GM19468 (cell line): ENCODE measurements around the gene TACR1.
"Not testable (repeated sequence)": the region's sequence is repeated elsewhere in the genome, so short reads cannot be mapped to it uniquely, and the experiment has no call there.

ENCODE experiments used
- ATAC-seq: cut with Tn5 transposase; IDR thresholded peaks from one replicate; pipeline ENCODE4 v1.9.1; 2021; ENCODE audit warnings: mild to moderate bottlenecking, moderate library complexity, moderate number of reproducible peaks; ENCODE audit not compliant: unreplicated experiment; ENCODE audit errors: extremely low read depth

TACR1 gene

DNA sequence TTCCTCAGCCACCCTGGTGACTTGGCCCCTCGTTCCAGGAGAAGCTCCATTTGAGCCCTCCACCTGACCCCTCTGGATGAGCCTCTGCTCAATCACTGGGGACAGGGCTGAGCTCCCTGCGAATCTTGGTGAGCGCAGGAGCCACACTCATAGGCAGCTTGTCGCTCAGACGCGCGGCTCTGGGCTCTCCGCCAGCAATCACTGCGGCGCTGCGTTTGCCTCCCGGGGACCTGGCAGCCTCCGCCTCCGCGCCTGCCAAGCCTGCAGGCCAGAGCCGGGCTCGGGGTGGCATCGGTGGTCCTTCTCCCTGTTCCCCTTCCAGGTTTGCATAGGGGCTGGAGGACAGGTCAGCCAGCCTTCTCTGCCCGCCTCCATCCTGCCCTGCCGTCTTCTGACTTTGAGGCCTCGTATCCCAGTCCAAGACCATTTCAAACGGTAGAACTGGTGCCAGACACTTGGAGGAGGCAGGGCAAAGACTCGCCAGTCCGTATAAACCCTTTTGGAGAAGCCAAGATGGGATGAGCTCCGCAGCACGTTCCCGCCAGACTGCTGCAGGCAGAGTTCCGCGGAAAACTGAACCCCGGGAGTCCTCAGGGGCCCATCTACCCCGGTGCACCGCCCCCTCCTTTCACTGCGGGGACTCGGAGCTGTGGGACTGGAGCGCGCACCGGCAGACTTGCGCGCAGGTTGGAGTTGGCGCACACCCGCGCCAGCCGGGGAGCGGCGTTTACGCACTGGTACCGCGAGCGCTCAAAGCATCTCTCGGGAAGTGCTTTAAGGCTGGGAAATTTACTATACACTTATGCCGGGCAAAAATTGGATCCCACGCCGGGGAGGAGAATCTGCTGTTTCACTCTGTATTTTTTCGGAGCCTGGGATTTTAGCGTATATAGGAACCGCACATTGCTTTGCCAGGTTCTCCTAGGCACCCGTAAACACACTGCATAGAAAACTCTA, 1.1 kb upstream of the TACR1 start:
- no peak for ATAC-seq

DNA sequence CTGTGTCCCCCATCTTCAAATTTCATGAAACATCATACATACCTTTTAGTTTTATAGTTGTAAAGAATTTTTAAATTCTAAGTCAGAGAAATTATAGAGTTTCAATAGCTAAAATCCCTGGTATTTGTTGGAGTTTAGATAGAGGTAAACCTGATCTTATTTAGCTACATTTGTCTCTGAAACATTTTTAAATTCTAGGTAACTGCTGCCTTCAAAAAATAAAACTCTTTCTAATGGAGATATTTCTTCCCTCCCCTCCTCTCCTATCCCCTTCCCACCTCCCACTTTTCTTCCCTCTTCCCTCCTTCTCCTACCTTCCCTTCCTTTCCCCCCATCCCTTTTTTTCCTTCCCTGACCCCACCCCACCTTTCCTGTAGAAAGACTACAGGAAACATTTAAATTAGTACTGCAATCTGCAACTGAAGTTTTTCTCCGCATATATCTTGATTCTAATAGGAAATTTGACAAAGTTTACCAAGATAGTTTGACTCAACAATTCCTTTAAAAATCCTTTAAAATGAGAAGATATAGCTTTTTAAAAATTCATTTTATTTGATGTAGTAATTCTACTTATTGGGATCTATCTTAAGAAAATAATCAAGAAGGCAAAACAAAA, 4.1 kb downstream of the TACR1 start:
- no peak for ATAC-seq

DNA sequence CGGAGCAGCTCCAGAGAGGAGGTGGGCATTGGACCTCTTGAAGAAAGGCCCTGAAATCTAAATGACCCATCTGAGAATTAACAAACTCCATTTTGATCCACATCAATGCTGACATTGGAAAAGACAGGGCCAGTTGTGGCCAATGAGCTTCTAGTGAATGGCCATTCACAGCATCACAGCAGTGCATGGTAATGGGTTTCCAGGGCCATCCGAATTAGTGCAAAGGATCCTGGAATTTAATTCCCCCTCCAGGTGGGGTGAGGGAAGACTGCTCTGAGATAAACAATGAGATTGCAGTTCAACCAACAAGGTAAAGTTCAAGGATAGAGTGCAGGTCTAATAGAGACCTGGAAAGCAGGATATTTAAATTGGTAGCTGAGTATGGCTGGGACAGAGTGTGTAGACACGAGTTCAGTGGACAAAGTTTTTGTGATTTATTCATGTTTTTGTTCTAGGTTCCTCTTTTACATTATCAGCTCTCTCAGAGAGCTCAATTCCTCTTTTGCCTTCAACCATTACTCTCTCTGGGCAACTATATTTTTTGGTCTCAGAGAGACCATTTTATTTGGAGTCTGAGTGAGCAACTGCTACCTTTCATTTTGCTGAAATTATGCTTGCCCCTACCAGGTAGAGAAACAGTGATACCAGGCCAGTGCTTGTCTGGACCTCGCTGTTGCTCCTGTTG, 5.0 kb downstream of the TACR1 start:
- ATAC-seq, result no peak

DNA sequence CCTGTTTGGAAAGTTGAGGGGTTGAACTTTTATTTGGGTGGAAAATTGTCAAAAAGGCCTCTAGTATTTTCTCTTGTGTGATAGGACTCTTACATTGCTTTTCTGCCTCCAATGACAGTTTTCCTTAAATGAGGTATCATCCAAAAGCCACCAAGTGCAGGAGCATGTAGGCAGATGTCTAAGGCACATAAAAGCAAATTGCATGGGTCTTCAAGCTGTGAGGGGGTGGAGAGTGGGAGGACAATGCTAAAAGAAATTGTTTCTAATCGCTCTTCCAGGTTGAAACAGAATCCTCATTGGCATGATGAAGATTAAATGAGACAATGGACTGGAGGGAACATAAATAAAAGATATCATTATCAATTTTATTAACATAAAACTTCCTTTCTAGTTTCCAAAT, 6.8 kb downstream of the TACR1 start:
- ATAC-seq, result no peak

DNA sequence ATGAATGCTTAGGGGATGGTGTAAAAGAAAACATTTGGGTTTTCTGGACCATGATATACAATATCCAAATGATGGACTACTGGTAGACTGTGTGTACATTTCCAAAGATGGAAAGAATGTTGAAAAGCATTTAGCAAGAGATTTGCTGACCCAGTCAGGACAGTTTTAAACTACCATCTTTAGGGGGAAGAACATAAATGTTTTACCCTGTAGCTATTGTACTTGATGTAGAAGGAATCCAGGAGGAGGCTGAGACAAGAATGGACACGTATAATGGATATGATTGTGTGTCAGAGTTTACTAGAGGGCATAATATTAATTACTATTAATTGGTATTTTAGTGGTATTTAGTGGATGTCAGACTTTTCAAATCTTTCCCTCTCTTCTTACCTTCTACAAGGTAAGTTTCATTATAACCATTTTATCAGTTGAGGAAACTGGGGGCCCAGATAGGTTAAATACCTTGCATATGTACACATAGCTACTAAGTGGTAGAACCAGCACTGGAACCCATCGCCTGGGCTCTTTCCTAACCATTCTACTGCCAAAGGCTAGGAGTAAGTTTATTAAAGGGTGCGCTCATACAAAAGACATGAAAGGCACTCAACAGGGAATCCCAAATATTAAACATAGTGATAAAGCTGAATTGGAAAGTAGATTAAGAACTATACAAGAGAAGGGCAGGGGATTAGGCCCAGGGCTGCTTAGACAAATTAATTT, 8.9 kb downstream of the TACR1 start:
- no peak for ATAC-seq

DNA sequence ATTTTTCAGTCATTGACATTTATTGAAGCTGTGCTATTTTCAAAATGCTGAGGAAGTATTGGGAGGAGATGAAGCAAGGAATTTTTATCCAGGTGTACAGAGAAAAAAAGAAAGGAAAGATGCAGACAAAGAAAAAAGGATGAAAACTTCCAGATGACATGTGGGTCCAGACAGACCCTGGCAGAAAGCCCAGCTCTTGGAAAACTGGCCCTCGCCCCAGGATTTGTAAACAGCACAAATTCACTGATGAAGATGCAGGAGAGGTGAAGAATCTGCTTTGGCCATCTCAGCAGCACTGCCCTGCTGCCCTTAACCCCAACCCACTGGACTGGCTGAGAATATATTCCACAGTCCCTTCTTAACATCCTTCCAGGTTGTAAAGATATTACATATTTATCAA, 12.5 kb downstream of the TACR1 start:
- ATAC-seq, result no peak

DNA sequence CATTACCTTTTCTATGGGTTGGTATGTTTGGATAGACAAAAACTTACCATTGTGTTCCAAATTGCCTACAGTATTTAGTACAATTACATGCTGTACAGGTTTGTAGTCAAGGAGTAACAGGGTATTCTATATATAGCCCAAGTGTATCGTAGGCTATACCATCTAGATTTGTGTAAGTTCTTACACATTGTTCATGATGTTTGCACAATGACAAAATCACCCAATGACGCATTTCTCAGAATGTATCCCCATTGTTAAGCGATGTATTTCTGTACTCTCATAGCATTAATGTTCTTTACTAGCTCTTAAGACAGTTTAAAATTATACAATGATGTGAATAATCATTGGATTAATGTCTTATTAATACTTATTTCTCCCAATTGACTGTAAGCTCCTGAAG, 16.7 kb downstream of the TACR1 start:
- ATAC-seq, result no peak

DNA sequence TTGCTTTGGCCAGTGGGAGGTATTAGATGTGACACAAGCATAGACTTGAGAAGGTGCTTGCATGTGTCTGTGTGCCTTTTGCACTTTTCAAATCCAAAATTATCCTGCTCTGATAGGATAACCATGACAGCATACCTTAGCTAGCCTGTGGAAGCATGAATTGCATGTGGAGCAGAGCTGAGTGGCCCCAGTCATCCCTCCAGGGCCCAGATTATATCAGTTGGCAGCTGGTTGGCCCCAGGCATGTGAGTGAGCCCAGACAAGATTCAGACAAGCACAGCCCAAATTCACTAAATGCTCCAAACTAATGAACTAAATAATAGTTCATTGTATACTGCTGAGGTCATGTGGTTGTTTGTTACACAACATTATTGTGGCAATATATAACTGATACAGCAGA, 18.8 kb downstream of the TACR1 start:
- no peak for ATAC-seq

DNA sequence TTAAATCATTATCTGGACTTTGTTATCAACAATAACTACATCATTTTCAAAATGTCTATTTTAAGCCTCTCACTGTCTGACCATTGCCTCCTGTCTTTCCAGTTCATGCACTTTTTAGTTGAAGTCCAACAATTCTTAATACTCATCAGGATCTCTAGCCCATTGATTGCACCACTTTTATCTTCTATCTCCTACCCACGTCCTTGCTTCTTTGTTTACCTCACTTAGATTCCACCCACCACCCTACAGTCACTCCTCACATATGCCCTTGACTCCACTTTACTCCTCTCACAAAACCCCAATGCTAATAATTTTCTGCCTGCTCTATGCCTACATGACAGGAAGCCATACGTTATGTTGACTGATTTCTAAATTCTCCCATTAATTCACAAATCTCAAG, 21.9 kb downstream of the TACR1 start:
- no peak for ATAC-seq

DNA sequence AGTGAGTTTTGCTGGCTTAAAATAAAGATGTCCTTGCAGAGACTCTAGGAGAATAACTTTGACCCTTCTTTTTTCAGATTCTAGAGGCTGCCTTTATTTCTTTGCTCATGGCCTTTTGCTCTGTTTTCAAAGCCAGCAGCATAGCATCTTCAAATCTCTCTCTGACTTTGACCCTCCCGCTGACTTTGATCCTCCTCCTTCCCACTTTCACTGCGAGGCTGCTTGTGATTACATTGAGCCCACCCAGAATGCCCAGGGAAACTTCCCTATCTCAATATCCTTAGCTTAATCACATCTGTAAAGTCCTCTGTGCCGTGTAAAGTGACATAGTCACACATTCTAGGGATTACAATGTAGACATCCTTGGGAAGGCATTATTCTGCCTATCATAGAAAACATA, 23.9 kb downstream of the TACR1 start:
- ATAC-seq, result no peak

DNA sequence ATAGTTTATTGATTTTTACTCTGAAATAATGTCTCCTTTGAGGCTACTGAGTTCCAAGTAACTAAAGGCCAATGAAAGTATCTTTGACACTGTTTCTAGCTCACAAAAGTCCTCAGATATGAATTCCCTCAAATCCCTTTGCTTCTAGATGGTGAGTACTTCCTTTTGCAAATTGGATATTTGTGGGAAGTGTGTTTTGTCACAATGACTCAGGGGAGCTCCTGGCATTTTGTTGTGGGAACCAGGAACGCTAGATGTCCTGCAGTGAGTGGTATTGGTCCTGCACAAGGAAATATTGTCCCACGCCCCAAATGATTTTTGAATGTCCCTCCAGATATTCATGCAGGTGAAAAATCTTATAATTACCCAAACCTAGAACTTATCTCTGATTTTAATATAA, 24.3 kb downstream of the TACR1 start:
- no peak for ATAC-seq

DNA sequence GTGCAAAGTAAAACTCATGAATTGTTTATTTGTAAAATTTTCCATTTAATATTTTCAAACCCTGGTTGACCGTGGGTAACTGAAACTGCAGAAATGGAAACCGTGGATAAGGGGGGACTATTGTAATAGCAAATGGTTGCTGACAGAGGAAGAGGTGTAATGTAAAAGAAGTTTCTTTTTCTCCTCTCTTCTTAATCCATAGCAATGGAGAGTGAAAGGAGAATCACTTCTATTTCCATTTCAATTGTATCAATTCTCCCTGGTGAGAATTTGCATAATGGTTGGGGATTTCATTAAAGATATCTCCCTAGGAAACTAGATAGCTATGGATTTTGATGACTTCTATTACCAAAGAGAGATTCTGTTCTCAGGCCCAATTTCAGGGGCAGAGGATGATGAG, 24.8 kb downstream of the TACR1 start:
- no peak for ATAC-seq

DNA sequence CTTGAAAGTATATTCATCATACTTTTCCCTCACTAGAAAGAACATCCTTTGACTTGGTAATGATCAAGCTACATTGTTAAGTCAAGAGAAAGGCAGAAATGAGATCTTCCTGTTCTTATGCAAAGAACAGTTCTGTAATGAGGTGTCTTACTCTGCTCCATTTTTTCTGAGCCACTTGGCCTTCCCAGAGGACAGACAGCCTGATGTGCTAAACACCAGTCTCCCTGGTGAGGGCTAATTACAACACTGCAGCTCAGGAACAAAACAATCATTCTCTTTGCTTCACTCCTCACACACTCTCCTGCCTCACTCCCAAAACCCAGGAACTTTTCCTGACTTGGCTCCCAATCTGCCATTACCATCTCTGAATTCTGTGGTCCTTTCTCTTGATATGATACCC, 25.6 kb downstream of the TACR1 start:
- no peak for ATAC-seq

DNA sequence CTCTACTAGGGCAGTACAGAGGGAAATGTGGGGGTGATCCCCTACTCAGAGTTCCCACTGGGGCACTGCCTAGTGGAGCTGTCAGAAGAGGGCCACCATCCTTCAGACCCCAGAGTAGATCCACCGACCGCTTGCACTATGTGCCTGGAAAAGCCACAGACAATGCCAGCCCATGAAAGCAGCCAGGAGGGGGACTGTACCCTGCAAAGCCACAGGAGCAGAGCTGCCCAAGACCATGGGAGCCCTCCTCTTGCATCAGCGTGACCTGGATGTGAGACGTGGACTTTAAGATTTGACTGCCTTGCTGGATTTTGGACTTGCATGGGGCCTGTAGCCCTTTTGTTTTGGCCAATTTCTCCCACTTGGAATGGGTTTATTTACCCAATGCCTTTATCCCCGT, 27.9 kb downstream of the TACR1 start:
- not testable (repeated sequence) for ATAC-seq

DNA sequence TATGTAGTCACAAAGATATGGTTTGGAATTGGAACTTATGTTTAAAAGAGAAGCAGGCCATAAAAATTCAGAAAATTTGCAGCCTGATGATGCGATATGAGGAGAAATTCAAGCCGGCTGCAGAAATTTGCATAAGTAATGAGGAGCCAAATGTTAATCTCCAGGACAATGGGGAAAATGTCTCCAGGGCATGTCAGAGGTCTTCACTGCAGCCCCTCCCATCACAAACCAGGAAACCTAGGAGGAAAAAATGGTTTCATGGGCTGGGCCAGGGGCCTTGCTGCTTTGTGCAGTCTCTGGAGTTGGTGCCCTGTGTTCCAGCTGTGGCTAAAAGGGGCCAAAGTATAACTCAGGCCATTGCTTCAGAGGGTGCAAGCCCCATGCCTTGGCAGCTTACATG, 28.4 kb downstream of the TACR1 start:
- no peak for ATAC-seq

DNA sequence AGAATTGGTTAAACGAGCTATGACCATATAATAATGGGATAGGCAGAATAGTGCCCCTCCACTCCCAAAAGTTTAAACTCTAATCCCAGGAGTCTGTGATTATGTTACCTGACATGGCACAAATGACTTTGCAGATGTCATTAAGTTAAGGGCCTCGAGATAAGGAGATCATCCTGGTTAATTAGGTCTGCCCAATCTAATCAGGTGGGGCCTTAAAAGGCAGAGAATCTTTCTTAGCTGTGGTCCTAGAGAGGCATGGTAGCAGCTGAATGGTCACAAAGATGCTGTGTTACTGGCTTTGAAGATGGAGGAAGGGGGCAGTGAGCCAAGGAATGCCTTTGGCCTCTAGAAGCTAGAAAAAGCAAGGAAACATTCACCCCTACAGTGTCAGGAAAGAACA, 31.1 kb downstream of the TACR1 start:
- ATAC-seq, result no peak

DNA sequence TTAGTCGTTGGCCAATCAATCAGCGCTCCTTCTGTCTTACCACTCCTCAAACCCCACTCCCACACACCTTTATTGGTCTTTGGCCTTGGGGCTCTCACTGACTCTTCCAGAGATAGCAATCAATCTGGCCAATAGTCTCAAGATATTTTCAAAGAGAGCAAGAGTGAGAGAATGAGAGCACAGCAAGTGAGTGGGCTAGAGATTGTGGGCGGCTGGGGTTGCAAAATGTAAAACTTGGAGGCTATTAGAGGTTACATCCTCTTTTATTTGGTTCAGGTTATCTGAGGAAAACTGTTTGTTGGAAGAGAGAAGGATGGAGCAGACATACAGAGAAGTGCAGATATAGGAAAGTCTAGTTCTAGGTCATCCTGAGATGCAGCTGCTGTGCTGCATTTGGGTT, 32.8 kb downstream of the TACR1 start:
- no peak for ATAC-seq

DNA sequence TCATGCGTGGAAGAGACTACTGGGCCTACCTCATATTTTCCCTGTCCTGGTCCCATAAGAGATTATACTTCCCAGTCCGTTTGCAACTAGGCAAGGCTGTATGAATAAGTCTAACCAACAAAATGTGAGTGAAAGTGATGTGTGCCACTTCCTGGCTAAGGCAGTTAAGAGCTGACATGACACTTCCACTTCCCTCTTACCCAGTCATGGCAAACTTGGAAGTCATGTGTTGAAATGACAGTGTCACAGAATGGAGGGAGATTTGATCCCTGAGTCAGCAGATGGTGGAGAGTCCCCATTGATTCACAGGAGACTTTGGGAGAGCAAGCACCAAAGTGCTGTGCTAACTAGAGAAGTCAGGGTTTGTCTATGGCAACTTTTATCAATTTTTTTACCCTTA, 36.4 kb downstream of the TACR1 start:
- no peak for ATAC-seq

DNA sequence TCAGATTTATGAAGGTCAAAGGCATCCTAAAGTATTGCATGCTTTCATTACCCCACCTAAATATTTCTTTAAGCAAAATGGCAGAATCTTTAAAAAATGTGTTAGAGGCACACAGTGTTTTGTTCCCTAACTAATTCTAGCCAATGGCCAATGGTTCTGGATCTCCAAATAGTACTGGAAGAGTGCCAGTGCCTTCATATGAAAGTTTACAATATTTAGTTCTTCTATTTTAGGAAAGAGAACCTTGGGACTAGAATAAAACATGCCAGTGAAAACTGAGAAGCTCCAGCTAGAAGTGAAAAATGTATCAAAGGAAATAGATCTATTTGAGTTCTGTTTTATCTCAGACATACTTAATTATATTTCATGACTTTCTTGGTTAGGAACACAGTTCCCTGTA, 37.1 kb downstream of the TACR1 start:
- no peak for ATAC-seq

DNA sequence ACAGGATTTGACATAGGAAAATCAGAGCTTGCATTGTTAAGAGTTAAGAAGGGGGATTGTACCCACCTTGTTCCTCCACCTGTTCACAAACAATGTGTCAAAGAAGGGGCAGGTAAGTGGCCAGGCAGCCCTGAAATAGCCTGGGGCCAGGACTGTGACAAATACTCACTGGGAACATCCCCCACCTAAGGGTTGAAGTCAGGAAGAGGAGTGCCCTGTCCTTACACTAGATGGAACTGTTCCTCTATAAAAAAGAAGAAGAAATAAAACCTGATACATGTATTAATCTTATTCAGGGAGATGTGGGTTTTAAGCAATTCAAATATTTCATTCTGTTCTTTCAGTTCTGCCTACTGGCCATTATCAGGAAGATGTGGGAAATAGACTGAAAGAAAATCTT, 41.9 kb downstream of the TACR1 start:
- no peak for ATAC-seq

DNA sequence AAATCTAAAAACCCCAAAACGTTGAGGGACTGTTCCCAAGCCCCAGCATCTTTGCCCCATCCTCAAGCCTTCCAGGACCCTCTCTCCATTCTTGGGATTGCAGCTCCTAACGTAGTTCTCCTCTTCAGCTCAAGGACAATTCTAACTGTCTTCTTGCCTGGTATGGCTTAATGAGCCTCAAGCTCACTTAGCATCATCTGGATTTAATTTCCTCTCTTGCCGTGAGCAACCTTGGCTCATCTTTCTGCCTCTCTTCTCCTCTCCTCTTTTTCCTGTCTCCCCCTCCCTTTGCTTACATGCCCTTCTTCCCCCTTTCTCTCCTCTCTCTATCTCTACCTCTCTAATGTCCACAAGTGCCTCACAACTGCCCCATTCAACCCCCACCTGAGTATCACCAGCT, 44.2 kb downstream of the TACR1 start:
- no peak for ATAC-seq
